Natural killer cell treated with Interleukin-12 subunit alpha and Interleukin-12 subunit beta and Interleukin-15 and Interleukin-18, amount 100 ng/mL, for 72 hours (primary cell): ENCODE results near the gene HTR4. TPM values are rescaled to one million over a fixed set of nuclear protein-coding genes. Genes with fewer than 3 reads are reported as not detected.
"Not testable (repeated sequence)": the region's sequence is repeated elsewhere in the genome, so short reads cannot be mapped to it uniquely, and the experiment has no call there.

Experiments used
- ATAC-seq, 2 donors: fragments of 150-1000 bp; cut with Tn5 transposase in 1 of 2; sonication (Bioruptor Pico), chemical (Tn5 transposase) in 1 of 2; 2 replicates each; pipeline ENCODE4 v1.10.0; 2021
- DNase-seq: peaks from one replicate; pipeline ENCODE4 v3.0.0; 2022; ENCODE audit warnings: low spot score
- H3K27ac Mint-ChIP-seq, 2 donors: 1 replicate in 1 of 2; 2 replicates in 1 of 2; pipeline ENCODE4 v1.8.0; 2022; ENCODE audit warnings: mixed read lengths in 2 of 2, mild to moderate bottlenecking in 1 of 2, moderate library complexity in 1 of 2
- H3K27me3 Mint-ChIP-seq, 2 donors: 1 replicate in 1 of 2; 2 replicates in 1 of 2; pipeline ENCODE4 v1.8.0; 2022; ENCODE audit warnings: mixed read lengths in 2 of 2
- H3K36me3 Mint-ChIP-seq: one replicate; pipeline ENCODE4 v1.8.0; 2022; ENCODE audit warnings: mixed read lengths
- H3K4me1 Mint-ChIP-seq, 2 donors: 1 replicate in 1 of 2; 2 replicates in 1 of 2; pipeline ENCODE4 v1.8.0; 2022; ENCODE audit warnings: low read depth in 2 of 2, mixed read lengths in 2 of 2, mild to moderate bottlenecking in 1 of 2
- H3K4me3 Mint-ChIP-seq: one replicate; pipeline ENCODE4 v1.8.0; 2022; ENCODE audit warnings: mixed read lengths
- H3K9me3 Mint-ChIP-seq: 2 replicates; pipeline ENCODE4 v1.8.0; 2022; ENCODE audit warnings: mixed read lengths
- total RNA-seq, 2 donors: library from RNA; stranded (reverse); gene quantifications; one replicate each; pipeline ENCODE4 v1.2.3, GENCODE V29; 2022

The HTR4 gene
- total RNA-seq, 2 donors from 2014 or later, result not detected

DNA sequence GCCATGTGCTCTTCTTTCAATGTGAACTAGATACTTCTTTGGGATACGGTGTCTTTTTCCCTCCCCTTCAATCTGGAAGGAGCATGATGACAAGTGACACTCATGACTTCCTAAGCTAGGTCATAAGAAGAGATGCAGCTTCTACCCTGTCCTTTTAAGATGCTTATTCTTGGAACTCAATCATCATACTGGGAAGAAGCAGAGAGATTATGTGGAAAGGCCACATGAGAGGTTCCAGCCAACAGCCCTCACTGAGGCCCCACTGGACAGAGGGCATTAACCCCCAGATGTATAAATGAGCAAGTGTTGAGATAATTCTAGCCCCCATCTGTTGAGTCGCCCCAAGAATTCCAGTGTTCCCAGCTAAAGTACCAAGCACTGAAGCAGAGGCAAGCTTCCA lies 29.3 kb upstream of the HTR4 start:
- DNase-seq (no peak), ATAC-seq (no peak)
- Mint-ChIP-seq H3K4me3 (no peak overlapping the region), H3K27me3 (peaks cover 18 to 29% of the 10 kb centered on the region in 2 donors), H3K9me3 (peaks cover 6% of the 10 kb centered on the region), H3K36me3 (peaks cover 9% of the 10 kb centered on the region), H3K4me1 (no peaks in the 10 kb centered on the region), H3K27ac (no peak overlapping the region)

DNA sequence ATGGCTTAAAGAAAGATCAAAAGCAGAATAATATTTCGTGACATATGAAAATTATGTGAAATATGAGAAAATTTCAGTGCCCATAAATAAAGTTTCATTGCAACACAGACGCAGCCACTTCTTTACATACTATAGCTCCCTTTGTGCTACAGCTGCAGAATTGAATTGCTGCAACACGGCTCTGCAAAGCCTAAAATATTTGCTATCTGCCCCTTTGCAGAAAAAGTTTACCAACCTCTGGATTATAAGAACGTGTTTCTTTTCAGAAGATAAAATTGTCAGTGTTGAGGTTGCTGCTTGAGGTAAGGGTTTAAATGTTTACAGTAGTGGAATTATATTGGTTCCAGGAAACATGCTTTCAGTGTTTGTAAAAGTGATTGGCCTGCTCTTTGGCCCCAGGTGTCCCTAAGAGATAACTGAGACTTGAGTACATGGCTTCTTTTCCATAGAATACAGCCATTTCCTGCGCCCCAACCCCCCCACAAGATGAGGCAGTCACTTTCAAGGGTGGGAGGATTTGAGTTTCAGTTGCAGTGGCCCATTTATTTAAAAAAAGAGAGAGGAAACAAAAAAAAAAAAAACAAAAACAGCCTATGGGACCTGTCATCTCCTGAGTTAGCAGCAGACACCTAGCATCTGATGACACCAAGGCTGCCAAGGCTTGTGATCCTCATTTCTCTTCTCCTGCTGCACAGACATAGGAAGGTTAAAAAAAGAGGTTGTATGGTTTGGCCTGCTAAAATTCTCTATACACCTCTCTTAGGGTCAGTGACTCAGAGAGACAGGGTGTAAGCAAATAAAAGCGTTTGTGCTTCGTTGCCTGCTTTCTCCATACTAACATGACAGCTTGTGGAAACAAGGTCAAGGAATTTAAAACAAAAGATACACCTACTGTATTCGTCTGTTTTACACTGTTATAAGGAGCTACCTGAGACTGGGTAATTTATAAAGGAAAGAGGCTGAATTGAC lies 28.0 kb upstream of the HTR4 start:
- no peak for ATAC-seq
- peaks cover 15 to 16% of the 10 kb centered on the region in 2 donors for H3K27me3 Mint-ChIP-seq
- H3K27ac Mint-ChIP-seq, result no peak overlapping the region
- no peaks in the 10 kb centered on the region for H3K36me3 Mint-ChIP-seq
- no peak for DNase-seq
- no peaks in the 10 kb centered on the region for H3K4me1 Mint-ChIP-seq
- H3K4me3 Mint-ChIP-seq, result no peak overlapping the region
- H3K9me3 Mint-ChIP-seq, result no peaks in the 10 kb centered on the region

- Mint-ChIP-seq H3K27ac (no peak overlapping the region), H3K27me3 (peaks cover 15% of the 10 kb centered on the region in 2 donors), H3K4me1 (no peaks in the 10 kb centered on the region), H3K36me3 (no peaks in the 10 kb centered on the region), H3K4me3 (no peak overlapping the region), H3K9me3 (no peaks in the 10 kb centered on the region)
- DNase-seq, result no peak
- ATAC-seq, result no peak
These were observed 27.1 kb upstream of the HTR4 start for GRCh38 chr5:148681157-148682057.

DNA sequence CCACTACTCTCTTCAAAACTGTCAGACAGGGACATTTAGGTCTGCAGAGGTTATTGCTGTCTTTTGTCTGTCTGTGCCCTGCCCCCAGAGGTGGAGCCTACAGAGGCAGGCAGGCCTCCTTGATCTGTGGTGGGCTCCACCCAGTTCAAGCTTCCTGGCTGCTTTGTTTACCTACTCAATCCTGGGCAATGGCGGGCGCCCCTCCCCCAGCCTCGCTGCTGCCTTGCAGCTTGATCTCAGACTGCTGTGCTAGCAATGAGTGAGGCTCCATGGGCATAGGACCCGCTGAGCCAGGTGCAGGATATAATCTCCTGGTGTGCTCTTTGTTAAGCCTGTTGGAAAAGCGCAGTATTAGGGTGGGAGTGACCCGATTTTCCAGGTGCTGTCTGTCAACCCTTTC lies 19.4 kb upstream of the HTR4 start:
- ATAC-seq, H3K27ac Mint-ChIP-seq, H3K4me3 Mint-ChIP-seq, DNase-seq, H3K36me3 Mint-ChIP-seq, H3K4me1 Mint-ChIP-seq: not testable (repeated sequence)
- Mint-ChIP-seq H3K27me3 (peaks cover 19 to 38% of the 10 kb centered on the region in 2 donors), H3K9me3 (peaks cover 11% of the 10 kb centered on the region)

DNA sequence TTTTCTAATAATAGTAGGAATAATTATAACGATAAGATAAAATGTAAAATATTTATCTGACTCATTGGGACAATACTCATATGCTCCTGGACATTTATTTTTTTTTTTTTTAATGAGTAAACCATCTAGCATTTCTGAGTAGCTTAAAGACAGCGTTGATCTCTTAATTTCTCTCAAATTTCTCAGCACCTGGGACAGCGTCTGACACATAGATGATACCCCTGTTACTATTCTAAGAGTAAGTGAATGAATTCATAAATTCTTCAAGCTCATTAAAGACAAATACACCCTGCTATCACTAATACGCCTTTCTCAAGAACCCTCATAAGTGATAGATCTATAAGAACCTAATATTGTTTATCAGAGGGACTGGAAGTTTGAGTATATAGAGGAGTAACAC lies 12.0 kb upstream of the HTR4 start:
- Mint-ChIP-seq H3K4me1 (no peaks in the 10 kb centered on the region), H3K9me3 (peaks cover 5% of the 10 kb centered on the region), H3K27ac (no peak overlapping the region), H3K27me3 (peaks cover 16 to 22% of the 10 kb centered on the region in 2 donors), H3K36me3 (peaks cover 5% of the 10 kb centered on the region), H3K4me3 (no peak overlapping the region)
- DNase-seq (no peak), ATAC-seq (no peak)

DNA sequence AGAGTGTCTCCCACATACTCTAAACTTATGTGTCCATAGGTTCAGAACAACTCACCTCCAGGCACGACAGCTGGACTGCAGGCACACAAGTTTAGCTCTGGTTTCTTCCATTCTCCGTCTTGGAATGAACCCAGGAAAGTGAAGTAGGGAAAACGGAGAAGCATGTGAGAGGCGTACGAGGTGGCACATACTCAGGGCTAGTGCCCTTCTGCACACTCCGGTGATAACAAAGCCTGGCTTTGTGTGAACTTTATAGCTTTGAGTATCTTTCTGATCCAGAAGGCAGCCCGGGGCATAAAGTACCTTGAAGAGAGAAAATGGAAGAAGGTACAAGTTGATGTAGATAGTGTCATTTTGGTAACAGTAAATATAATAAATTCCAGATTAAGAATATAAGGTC lies 11.1 kb upstream of the HTR4 start:
- Mint-ChIP-seq H3K9me3 (no peaks in the 10 kb centered on the region), H3K4me1 (no peaks in the 10 kb centered on the region), H3K36me3 (no peaks in the 10 kb centered on the region), H3K4me3 (no peak overlapping the region), H3K27me3 (peaks cover 15 to 22% of the 10 kb centered on the region in 2 donors), H3K27ac (no peak overlapping the region)
- ATAC-seq, result no peak
- DNase-seq, result no peak

- ATAC-seq (no peak), DNase-seq (no peak)
- no peaks in the 10 kb centered on the region for H3K4me1 Mint-ChIP-seq
- H3K4me3 Mint-ChIP-seq, result no peak overlapping the region
- H3K27me3 Mint-ChIP-seq, result peaks cover 23 to 33% of the 10 kb centered on the region in 2 donors
- H3K27ac Mint-ChIP-seq, result no peak overlapping the region
- H3K36me3 Mint-ChIP-seq, result no peaks in the 10 kb centered on the region
- H3K9me3 Mint-ChIP-seq, result no peaks in the 10 kb centered on the region
These were observed 9.2 kb upstream of the HTR4 start for GRCh38 chr5:148663509-148663908.

DNA sequence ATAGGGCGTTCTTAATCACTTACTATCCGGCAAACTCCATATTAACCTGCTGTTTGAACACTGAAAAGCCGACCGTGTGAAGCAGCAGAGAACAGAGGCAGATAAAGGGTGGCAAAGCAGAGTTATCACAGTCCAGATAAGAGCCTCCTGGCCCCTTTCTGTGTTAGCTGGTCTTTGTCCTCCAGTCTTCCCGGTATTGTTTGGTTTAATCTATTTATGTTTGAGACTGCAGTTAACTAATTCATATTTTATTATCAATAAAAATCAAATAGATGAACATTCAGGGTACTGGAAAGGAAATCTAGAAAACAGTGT lies 6.0 kb upstream of the HTR4 start:
- DNase-seq, result no peak
- Mint-ChIP-seq H3K27ac (no peak overlapping the region), H3K4me3 (no peak overlapping the region), H3K4me1 (no peaks in the 10 kb centered on the region), H3K36me3 (no peaks in the 10 kb centered on the region), H3K27me3 (peaks cover 30 to 53% of the 10 kb centered on the region in 2 donors), H3K9me3 (no peaks in the 10 kb centered on the region)
- no peak for ATAC-seq

DNA sequence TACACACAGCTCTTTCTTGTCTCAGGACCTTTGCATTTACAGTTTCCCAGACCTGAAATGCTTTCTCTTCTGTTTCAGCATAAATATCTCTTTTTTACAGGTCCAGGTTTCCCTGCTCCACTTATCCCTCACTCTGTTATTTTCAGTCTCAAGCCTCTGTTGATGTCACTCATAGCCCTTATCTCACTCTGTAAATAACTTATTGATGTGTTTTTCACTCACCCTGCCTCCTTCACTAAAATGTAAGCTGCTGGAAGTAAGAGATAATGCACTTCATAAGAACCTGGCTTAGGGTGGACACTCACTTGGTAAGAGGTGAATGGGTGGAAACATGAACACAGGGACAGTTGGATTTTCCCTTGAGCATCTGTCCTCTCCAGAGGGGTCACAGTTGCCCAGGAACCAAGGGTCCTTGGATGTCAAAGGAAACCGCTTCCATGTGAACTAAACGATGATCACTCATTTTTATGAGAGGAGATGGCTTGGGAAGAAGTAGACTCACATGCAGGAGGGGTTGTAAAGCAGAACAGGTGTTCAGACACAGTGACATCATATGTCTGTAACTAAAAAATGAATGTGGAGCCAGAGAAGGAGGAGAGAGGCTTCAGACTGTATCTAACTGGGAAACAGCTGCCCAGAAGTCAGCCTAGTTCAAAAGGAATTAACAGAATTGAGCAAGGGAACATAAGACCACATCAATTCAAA lies 5.5 kb upstream of the HTR4 start:
- no peak overlapping the region for H3K27ac Mint-ChIP-seq
- no peaks in the 10 kb centered on the region for H3K36me3 Mint-ChIP-seq
- ATAC-seq (no peak), DNase-seq (no peak)
- no peaks in the 10 kb centered on the region for H3K9me3 Mint-ChIP-seq
- peaks cover 32 to 58% of the 10 kb centered on the region in 2 donors for H3K27me3 Mint-ChIP-seq
- no peak overlapping the region for H3K4me3 Mint-ChIP-seq
- H3K4me1 Mint-ChIP-seq, result no peaks in the 10 kb centered on the region

- Mint-ChIP-seq H3K27ac (no peak overlapping the region), H3K36me3 (no peaks in the 10 kb centered on the region), H3K27me3 (peaks cover 44 to 62% of the 10 kb centered on the region in 2 donors), H3K4me3 (no peak overlapping the region), H3K9me3 (no peaks in the 10 kb centered on the region), H3K4me1 (no peaks in the 10 kb centered on the region)
- ATAC-seq (peak; percentile 33 to 52), DNase-seq (no peak)
These were observed 964 bp downstream of the HTR4 start for GRCh38 chr5:148653291-148653835.

- Mint-ChIP-seq H3K9me3 (no peaks in the 10 kb centered on the region), H3K27me3 (peaks cover 49 to 68% of the 10 kb centered on the region in 2 donors), H3K4me1 (no peaks in the 10 kb centered on the region), H3K27ac (no peak overlapping the region), H3K4me3 (no peak overlapping the region), H3K36me3 (no peaks in the 10 kb centered on the region)
- DNase-seq (no peak), ATAC-seq (no peak)
These were observed 2.8 kb downstream of the HTR4 start for GRCh38 chr5:148651528-148651927.

GRCh38 chr5:148645527-148645926 lies 8.8 kb downstream of the HTR4 start:
- no peaks in the 10 kb centered on the region for H3K4me1 Mint-ChIP-seq
- H3K4me3 Mint-ChIP-seq, result no peak overlapping the region
- no peak overlapping the region for H3K27ac Mint-ChIP-seq
- ATAC-seq, result no peak
- no peak for DNase-seq
- no peaks in the 10 kb centered on the region for H3K36me3 Mint-ChIP-seq
- no peaks in the 10 kb centered on the region for H3K9me3 Mint-ChIP-seq
- H3K27me3 Mint-ChIP-seq, result peaks cover 36 to 55% of the 10 kb centered on the region in 2 donors

- H3K9me3 Mint-ChIP-seq, result no peaks in the 10 kb centered on the region
- peaks cover 0 to 5% of the 10 kb centered on the region in 2 donors for H3K4me1 Mint-ChIP-seq
- peaks cover 44 to 65% of the 10 kb centered on the region in 2 donors for H3K27me3 Mint-ChIP-seq
- no peak overlapping the region for H3K27ac Mint-ChIP-seq
- DNase-seq (no peak), ATAC-seq (no peak)
- H3K4me3 Mint-ChIP-seq, result no peak overlapping the region
- H3K36me3 Mint-ChIP-seq, result no peaks in the 10 kb centered on the region
These were observed 12.6 kb downstream of the HTR4 start for GRCh38 chr5:148641735-148642134.
